ENCODE data around the gene ASTL. TPM values are rescaled to one million over a fixed set of nuclear protein-coding genes. Genes with fewer than 3 reads are reported as not detected.

The ASTL gene
- total RNA-seq, 1 experiment from 2014 or later = 0.34 TPM

DNA sequence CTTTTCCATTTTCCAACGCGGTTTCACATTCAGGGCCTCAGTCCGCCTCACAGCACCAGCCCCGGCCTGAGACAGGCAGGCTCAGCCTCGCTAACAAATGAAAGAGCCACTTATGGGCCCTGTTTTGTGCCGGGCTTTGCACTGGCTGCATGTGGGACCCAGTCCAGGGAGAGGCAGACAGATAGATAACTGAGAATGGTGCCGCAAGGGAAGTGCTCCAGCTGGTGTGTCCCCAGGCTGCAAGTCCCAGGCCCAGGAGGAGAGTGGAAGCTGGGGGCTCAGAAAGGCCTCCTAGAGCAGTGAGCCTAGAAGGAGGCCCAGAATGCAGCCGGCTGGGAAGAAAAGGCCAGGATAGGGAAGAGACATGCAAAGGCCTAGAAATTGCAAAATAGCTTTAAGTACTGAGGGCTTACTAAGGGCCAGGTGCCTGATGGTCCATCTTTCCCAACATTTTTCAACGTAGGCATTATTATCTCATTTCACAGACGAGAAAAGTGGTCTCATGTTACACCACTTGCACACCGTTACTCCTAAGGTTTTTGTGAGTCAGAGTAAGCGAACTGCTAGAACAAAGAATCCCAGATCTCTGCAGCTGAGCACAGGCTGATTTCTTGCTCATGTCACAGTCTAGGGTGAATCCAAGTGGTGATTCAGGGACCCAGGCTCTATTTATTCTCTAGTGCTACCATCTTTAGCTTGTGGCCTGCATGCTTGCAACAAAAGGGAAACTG is 47.9 kb downstream of the ASTL start (continued):
- TF ChIP-seq, protein P1, sequence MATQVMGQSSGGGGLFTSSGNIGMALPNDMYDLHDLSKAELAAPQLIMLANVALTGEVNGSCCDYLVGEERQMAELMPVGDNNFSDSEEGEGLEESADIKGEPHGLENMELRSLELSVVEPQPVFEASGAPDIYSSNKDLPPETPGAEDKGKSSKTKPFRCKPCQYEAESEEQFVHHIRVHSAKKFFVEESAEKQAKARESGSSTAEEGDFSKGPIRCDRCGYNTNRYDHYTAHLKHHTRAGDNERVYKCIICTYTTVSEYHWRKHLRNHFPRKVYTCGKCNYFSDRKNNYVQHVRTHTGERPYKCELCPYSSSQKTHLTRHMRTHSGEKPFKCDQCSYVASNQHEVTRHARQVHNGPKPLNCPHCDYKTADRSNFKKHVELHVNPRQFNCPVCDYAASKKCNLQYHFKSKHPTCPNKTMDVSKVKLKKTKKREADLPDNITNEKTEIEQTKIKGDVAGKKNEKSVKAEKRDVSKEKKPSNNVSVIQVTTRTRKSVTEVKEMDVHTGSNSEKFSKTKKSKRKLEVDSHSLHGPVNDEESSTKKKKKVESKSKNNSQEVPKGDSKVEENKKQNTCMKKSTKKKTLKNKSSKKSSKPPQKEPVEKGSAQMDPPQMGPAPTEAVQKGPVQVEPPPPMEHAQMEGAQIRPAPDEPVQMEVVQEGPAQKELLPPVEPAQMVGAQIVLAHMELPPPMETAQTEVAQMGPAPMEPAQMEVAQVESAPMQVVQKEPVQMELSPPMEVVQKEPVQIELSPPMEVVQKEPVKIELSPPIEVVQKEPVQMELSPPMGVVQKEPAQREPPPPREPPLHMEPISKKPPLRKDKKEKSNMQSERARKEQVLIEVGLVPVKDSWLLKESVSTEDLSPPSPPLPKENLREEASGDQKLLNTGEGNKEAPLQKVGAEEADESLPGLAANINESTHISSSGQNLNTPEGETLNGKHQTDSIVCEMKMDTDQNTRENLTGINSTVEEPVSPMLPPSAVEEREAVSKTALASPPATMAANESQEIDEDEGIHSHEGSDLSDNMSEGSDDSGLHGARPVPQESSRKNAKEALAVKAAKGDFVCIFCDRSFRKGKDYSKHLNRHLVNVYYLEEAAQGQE (IDR thresholded peaks at IDR 0.05; ENCODE audit: low read depth) = no peak
- no peak for TF ChIP-seq TCF7L2 (IDR thresholded peaks at IDR 0.05; ENCODE audit: borderline replicate concordance, extremely low read depth, insufficient read depth, insufficient read length)

DNA sequence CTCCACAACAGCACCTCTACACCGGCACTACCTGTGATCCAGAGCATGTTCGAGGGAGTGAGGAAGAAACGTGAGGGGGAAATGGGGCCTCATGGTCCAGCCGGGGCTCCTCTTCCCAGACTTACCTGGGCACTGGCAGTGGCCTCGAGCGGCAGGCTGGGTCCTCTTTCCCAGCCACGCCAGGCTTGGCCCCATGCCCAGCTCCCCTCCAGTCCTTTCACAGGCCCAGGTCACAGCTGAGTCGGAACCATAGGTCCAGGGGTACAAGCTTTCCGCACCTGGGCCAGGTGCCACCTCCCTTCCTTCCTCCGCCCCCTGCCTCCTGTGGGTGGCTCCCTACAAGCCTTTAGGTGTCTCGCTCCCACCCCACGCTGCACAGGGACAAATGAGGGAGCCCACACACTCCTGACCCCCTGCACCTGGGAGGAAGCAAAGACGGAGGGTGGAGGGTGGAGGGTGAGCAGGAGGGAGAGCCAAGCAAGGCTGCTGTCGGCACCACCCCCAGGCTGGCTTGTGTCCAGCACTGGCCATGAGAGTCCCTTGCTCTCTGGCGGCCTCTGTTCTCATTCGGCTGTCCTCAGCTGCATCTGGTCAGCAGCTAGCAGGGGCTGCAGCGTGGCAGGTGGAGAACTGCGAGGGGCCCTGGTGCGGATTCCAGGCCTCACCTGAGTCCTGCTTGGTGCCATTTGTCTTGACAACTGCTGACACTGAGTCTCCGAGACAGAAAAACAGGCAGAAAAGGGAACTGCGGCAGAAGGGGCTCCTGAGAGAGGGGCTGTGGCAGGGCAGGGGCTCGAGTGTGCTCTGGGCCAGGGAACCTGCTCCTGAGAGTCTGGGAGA is 48.7 kb downstream of the ASTL start:
- H3K36me3 ChIP-seq (ENCODE audit: control insufficient read depth in 1 of 2, insufficient read depth in 2 of 2, low read length in 2 of 2) = no peaks in the 10 kb centered on the region
- RAD21 ChIA-PET (ENCODE audit: low non-redundant PET in 1 of 2, low total read pairs in 2 of 2, uncharacterized antibody in 2 of 2, unreplicated experiment in 2 of 2) = no interaction called here
- no peaks in the 10 kb centered on the region for H3K9me2 ChIP-seq (ENCODE audit: insufficient read depth)
- intact Hi-C loops (cut with micrococcal nuclease) = no loop called here
- no peaks in the 10 kb centered on the region for H3K27me3 ChIP-seq (ENCODE audit: insufficient read depth, low read length)
- ATAC-seq (0 out of 2 replicates have a peak, but pooled peaks have one; percentile 18), DNase-seq (ENCODE audit: low read depth, low spot score) (no peak)
- no peaks in the 10 kb centered on the region for H4K20me1 ChIP-seq (ENCODE audit: insufficient read depth)
- no peak overlapping the region for H3K9ac ChIP-seq (ENCODE audit: low read length)
- TF ChIP-seq ZNF274 (IDR thresholded peaks at IDR 0.05; ENCODE audit: low read depth, low read length) = no peak
- TF ChIP-seq CTCF (IDR thresholded peaks at IDR 0.05 in 2 of 3, conservative IDR thresholded peaks at IDR 0.05 in 1 of 3; ENCODE audit: borderline replicate concordance in 1 of 3, insufficient read depth in 1 of 3, low read depth in 2 of 3, low read length in 2 of 3) = no peak
- no peak for TF ChIP-seq SIN3A (IDR thresholded peaks at IDR 0.05; ENCODE audit: low read depth)
- TF ChIP-seq ZBTB33 (IDR thresholded peaks at IDR 0.05; ENCODE audit: extremely low read depth, insufficient replicate concordance, low read length) = no peak
- TF ChIP-seq, protein P2, sequence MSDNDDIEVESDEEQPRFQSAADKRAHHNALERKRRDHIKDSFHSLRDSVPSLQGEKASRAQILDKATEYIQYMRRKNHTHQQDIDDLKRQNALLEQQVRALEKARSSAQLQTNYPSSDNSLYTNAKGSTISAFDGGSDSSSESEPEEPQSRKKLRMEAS (IDR thresholded peaks at IDR 0.05) = no peak
- TF ChIP-seq ELF1 (IDR thresholded peaks at IDR 0.05; ENCODE audit: borderline replicate concordance, low read depth) = no peak
- TF ChIP-seq SRF (IDR thresholded peaks at IDR 0.05; ENCODE audit: low read depth) = no peak
- no peak for TF ChIP-seq EZH2phosphoT487 (IDR thresholded peaks at IDR 0.05; ENCODE audit: borderline replicate concordance)
- no peak for TF ChIP-seq CEBPB (IDR thresholded peaks at IDR 0.05; ENCODE audit: low read depth)
- TF ChIP-seq JUND (IDR thresholded peaks at IDR 0.05) = no peak
- H3K9me3 ChIP-seq (ENCODE audit: control insufficient read depth in 1 of 2, insufficient read depth in 1 of 2, low read depth in 1 of 2, low read length in 2 of 2) = no peaks in the 10 kb centered on the region
- no peak overlapping the region for H3K4me3 ChIP-seq (replicated peaks in 1 of 2; ENCODE audit: low read depth in 1 of 2, low read length in 2 of 2)
- no peak overlapping the region for H3K27ac ChIP-seq (ENCODE audit: low read depth, low read length)
- no peak overlapping the region for H2AFZ ChIP-seq (ENCODE audit: low read depth, low read length, poor library complexity, severe bottlenecking)
- no peak overlapping the region for H3K4me2 ChIP-seq (ENCODE audit: low read length)
- POLR2A ChIA-PET = interaction anchor here (1.0 kb wide), 1 partner anchor 15 kb away, joined by 3 read pairs; no protein-coding TSS in a partner anchor
- peaks cover 0 to 12% of the 10 kb centered on the region in 2 experiments; a peak in 2 of 4 replicates for H3K4me1 ChIP-seq (ENCODE audit: control insufficient read depth in 1 of 2, insufficient read depth in 2 of 2, low read length in 2 of 2)
- no TSS peak for BruUV-seq (replicated peaks)
- H3K79me2 ChIP-seq (ENCODE audit: insufficient read depth, low read length) = no peaks in the 10 kb centered on the region
- CTCF ChIA-PET = interaction anchor here (1.7 kb wide), 1 partner anchor 28 kb away, joined by 4 read pairs; no protein-coding TSS in a partner anchor
